Measurements from ENCODE around the gene RSL1D1. TPM values are rescaled to one million over a fixed set of nuclear protein-coding genes. Genes with fewer than 3 reads are reported as not detected.
"Not testable (repeated sequence)": the region's sequence is repeated elsewhere in the genome, so short reads cannot be mapped to it uniquely, and the experiment has no call there.

Gene RSL1D1
- total RNA-seq, 1 experiment from 2014 or later: 208 TPM

GRCh38 chr16:11844499-11844898, 6.8 kb downstream of the RSL1D1 start:
- DNase-seq (ENCODE audit: low read depth): no peak

DNA sequence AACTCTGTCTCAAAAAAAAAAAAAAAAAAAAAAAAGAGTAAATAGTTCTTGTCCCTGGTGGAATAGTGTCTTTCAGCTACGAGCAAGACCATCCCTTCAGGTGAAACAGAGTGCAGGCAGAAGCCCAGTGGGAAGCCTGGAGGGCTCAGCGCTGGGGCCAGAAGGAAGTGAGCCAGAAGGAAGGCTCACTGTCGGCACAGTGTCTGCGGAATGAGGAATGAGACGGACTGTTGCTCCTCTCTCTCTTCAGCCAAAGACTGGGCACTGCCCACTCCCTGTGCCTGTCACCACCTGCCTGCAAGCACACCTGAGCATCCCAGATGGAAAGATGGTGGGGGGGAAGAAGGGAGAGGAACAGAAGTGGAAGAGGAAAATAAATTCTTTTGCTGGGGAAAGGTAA, 7.5 kb downstream of the RSL1D1 start:
- DNase-seq (ENCODE audit: low read depth): no peak

- DNase-seq (ENCODE audit: low read depth): no peak
Observed at GRCh38 chr16:11843206-11843605, 8.1 kb downstream of the RSL1D1 start.

DNA sequence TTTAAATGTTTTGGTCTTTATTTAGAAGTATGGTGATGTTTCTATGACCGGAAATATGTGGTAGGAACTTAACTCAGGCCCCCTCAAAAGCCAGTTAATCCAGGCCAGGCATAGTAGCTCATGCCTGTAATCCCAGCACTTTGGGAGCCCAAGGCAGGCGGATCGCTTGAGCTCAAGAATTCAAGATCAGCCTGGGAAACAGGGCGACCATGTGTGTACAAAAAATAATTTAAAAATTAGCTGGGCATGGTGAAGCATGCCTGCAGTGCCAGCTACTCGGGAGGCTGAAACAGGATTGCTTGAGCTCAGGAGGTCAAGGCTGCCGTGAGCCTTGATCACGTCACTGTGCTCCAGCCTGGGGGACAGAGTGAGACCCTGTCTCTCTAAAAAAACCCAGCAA, 10.3 kb downstream of the RSL1D1 start:
- no peak for DNase-seq (ENCODE audit: low read depth)

GRCh38 chr16:11836650-11837244, 14.6 kb downstream of the RSL1D1 start:
- DNase-seq (ENCODE audit: low read depth): peak; percentile 53

DNA sequence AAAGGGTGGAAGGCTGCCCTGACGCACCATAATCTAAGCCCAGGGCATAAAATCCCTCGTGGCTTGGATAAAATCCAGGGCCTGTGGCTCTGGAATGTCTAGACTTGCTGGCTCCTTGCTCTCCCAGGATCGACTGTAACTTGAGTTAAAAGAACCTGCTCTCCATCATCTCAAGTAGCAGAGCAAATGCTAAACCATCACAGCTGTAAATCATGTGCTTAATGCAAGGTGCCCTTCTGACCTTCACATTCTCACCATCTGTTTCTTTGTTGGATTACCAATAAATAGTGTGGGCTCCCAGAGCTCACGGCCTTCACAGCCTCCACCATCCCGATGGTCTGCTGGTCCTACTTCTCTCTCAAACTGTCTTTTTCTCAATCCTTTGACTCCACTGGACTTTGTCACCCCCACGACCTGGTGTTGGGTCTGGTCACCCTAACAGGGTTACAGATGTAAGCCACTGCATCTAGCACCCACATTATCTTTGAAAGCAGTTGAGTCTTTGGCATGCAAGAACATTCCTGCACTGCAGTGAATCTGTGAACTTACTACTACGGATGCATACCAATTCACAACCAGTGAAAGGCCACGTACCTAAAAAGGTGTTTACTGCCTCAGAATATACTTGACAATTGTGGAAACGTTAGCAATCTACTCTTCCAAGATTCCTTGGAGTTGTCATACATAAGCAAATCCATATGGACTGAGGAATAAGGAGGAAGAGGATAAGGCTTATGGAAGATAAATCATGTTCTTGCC, 15.3 kb downstream of the RSL1D1 start:
- DNase-seq (ENCODE audit: low read depth): peak; percentile 46

- no peak for DNase-seq (ENCODE audit: low read depth)
Observed at GRCh38 chr16:11835309-11835708, 16.0 kb downstream of the RSL1D1 start.

DNA sequence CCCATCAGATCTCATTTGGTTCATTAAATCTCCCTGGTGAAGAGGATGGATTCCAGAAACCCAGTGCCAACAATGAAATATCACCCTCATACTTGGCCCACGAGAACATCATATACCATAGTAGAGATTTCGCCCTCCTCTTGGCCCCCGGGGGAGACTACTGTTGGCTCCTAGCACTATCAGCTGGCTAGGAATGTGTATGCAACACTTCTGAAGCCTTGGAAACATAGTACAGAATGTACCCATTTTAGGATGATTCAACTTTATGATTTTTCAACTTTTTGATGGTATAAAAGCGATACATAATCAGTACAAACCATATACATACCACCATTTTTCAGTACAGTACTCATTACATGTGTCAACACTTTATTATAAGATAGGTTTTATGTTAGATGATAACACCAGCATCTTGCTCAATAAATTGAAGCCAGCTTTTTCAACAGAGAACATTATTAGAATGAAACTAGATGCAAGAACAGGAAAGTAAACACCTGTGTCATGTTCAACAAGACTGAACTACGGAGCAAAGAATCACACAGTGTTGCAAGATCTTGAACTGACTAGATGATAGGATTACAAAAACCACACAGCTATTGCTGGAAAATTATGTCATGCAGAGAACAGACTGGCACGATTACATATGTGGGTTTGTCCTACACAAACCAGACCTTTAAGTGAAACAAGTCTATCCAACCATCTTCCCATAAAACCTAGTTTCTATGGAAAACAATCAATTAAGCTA, 17.2 kb downstream of the RSL1D1 start:
- DNase-seq (ENCODE audit: low read depth): peak; percentile 29

DNA sequence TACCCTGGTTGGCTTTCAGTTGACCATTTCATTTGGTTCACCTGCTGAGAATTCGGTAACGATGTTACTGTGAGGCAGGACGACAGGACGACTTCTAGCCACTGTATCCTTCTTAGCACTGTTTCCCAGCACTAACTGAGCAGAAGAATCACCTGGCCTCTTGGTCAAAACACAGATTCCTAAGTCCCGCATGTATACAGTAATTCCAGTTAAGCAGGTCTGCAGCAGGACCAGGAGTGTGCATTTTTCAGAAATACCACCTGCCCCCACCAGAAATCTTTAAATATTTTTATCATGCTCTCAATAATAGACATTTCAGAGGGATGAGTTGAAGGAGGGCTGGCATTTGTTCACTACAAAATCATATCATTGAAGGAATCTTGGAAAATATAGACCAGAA, 22.6 kb downstream of the RSL1D1 start:
- no peak for DNase-seq (ENCODE audit: low read depth)

DNA sequence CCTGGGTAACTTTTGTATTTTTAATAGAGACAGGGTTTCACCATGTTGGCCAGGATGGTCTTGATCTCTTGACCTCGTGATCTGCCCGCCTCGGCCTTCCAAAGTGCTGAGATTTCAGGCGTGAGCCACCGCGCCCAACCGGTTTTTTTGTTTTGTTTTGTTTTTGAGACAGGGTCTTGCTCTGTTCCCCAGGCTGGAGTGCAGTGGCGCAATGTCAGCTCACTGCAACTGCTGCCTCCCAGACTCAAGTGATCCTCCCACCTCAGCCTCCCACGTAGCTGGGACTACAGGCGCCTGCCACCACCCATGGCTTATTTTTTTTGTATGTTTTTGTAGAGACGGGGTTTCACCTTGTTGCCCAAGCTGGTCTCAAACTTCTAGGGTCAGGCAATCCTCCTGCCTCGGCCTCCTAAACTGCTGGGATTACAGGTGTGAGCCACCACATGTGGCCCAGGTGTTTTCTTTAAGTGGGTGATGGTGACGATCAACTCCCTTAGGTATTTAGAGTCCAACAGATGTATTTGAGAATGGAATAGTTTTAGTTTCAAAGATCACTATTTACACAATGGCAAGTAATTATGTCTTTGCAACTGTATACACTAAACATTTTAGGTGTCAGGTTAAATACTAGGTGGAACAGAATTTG, 25.7 kb downstream of the RSL1D1 start:
- not testable (repeated sequence) for DNase-seq (ENCODE audit: low read depth)

- DNase-seq (ENCODE audit: low read depth): no peak
Observed at GRCh38 chr16:11824362-11824761, 27.0 kb downstream of the RSL1D1 start.

- not testable (repeated sequence) for DNase-seq (ENCODE audit: low read depth)
Observed at GRCh38 chr16:11823645-11824044, 27.7 kb downstream of the RSL1D1 start.

- DNase-seq (ENCODE audit: low read depth): no peak
Observed at GRCh38 chr16:11819798-11820197, 31.5 kb downstream of the RSL1D1 start.

DNA sequence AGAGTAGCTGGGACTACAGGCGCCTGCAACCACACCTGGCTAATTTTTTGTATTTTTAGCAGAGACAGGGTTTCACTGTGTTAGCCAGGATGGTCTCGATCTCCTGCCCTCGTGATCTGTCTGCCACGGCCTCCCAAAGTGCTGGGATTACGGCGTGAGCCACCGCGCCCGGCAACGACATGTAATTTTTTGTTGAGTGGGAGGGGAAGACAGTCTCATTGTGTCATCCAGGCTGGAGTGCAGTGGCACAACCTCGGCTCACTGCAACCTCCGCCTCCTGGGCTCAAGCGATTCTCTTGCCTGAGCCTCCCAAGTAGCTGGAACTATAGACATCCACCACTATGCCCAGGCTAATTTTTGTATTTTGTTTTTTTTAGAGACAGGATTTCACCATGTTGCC, 32.4 kb downstream of the RSL1D1 start:
- DNase-seq (ENCODE audit: low read depth): not testable (repeated sequence)

- no peak for DNase-seq (ENCODE audit: low read depth)
Observed at GRCh38 chr16:11816123-11816522, 35.2 kb downstream of the RSL1D1 start.

GRCh38 chr16:11814800-11815199, 36.5 kb downstream of the RSL1D1 start:
- DNase-seq (ENCODE audit: low read depth): not testable (repeated sequence)

- DNase-seq (ENCODE audit: low read depth): no peak
Observed at GRCh38 chr16:11806721-11807120, 44.6 kb downstream of the RSL1D1 start.

GRCh38 chr16:11805556-11805955, 45.8 kb downstream of the RSL1D1 start:
- no peak for DNase-seq (ENCODE audit: low read depth)

DNA sequence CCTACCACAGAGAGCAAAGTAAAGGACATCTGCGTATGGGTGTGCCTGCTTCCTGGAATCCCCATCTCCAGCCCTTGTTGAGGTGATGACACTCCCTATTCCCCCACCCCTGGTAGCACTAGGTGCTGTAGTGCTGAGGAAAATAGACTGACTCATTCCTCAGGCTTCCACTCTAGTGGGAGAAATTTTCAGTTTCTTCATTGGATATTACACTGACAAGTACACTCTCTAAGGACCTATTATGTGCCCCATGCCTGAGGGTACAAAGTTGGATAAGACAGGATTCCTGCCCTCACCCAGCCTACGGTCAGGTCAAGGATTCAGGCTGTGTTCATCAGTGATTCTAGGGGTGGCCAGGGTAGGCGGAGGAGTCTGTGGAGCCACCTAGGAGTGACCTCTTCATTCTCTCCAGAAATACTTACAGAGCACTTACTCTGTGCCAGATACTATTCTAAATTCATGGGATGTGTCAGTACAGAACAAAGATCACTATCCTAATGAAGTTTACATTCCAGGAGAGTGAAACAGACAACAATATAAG, 49.8 kb downstream of the RSL1D1 start:
- peak; percentile 37 for DNase-seq (ENCODE audit: low read depth)

DNA sequence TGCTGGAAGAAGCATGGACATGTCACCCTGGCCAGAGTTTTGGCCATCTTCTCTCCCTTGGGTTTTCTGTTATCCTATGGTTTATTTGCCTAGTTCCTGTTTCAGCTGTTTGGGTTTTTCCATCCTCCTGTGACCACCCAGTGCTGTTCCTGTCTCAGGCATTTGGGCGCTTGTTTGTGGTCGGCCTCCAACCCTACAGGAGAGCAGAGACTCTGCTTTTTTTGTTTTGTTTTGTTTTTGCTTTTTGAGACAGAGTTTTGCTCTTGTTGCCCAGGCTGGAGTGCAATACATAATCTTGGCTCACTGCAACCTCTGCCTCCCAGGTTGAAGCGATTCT, 51.0 kb downstream of the RSL1D1 start:
- no peak for DNase-seq (ENCODE audit: low read depth)

DNA sequence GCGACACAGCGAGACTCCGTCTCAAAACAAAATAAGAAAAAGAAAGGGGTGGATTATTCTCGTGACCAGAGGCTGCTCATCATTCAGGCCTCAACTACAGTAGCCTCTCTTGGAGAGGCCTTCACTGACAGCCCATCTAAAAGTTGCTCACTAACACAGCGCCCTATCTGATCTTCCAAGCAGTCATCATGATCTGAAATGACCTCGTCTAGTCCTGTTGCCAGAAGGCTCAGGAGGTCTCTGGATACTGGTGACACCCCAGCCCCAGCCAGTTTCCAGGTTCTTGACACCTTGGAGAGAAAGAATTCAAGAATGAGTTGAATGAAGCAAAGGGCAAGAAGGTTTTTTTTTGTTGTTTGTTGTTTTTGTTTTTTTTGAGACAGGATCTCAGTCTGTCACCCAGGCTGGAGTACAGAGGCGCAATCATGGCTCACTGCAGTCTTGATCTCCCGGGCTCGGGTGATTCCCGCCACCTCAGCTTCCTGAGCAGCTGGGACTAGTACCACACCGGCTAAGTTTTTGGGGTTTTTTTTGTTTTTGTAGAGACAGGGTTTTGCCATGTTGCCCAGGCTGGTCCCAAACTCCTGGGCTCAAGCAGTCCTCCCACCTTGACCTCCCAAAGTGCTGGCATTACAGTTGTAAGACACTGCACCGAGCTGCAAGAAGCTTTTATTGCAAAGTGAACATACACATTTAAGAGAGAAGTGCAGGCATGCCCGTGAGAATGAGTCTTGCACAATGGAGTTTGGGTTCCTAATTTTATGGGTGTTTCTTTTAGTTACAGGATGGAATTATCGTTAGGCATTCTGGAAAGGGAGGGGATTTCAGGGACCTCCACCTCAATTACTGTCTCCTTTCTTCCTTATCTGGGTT, 51.6 kb downstream of the RSL1D1 start:
- DNase-seq (ENCODE audit: low read depth): no peak

Data from HT1080 (cell line).